ENCODE data around the gene SORT1. TPM values are rescaled to one million over a fixed set of nuclear protein-coding genes. Genes with fewer than 3 reads are reported as not detected.

SORT1 gene
- total RNA-seq, 4 donors from 2014 or later, result 66.6 to 142 (median 105) TPM

- Histone ChIP-seq H3K4me1 (peaks cover 5 to 48% (median 12%) of the 10 kb centered on the region in 3 donors), H3K36me3 (peaks cover 0 to 4% of the 10 kb centered on the region in 2 donors), H3K4me3 (peak within 1 kb of the TSS; percentile 73 to 90), H3K9me3 (no peaks in the 10 kb centered on the region), H3K27me3 (no peaks in the 10 kb centered on the region), H3K27ac (peak within 1 kb of the TSS; percentile 86 to 90 (median 88))
- ATAC-seq, result peak; percentile 99
- no CpG with 5 or more reads among the region's 50 CpGs for WGBS, 2 donors (ENCODE audit: low coverage in 1 of 2)
- TF ChIP-seq POLR2A (IDR thresholded peaks at IDR 0.05) (peak; percentile 50 to 70), POLR2AphosphoS5 (IDR thresholded peaks at IDR 0.05) (peak; percentile 64), EP300 (IDR thresholded peaks at IDR 0.05) (no peak), CTCF (IDR thresholded peaks at IDR 0.05) (no peak)
Observed at GRCh38 chr1:109426281-109427170, 28.8 kb upstream of the SORT1 start, which contains the start of gene PSMA5. TSS of gene PSMA5 (minus strand) at chr1:109426448. CDS start at chr1:109426330, 118 bp downstream.

GRCh38 chr1:109425391-109426280 is 27.9 kb upstream of the SORT1 start:
- Histone ChIP-seq H3K9me3 (no peaks in the 10 kb centered on the region), H3K4me3 (peak overlapping the region; percentile 73 to 90), H3K36me3 (peaks cover 0 to 12% of the 10 kb centered on the region in 2 donors), H3K4me1 (peaks cover 5 to 48% (median 12%) of the 10 kb centered on the region in 3 donors), H3K27me3 (no peaks in the 10 kb centered on the region), H3K27ac (peak overlapping the region; percentile 51 to 90 (median 88))
- peak; percentile 21 for ATAC-seq
- TF ChIP-seq CTCF (IDR thresholded peaks at IDR 0.05) (no peak), POLR2AphosphoS5 (IDR thresholded peaks at IDR 0.05) (no peak), EP300 (IDR thresholded peaks at IDR 0.05) (no peak), POLR2A (IDR thresholded peaks at IDR 0.05) (no peak)
- 1% methylated on average over 9 to 12 of the region's 32 CpGs for WGBS, 2 donors (ENCODE audit: low coverage in 1 of 2)

- Histone ChIP-seq H3K27ac (no peak overlapping the region), H3K36me3 (peaks cover 0 to 34% of the 10 kb centered on the region in 2 donors), H3K4me3 (no peak overlapping the region), H3K4me1 (peaks cover 5 to 46% (median 12%) of the 10 kb centered on the region in 3 donors), H3K27me3 (no peaks in the 10 kb centered on the region), H3K9me3 (no peaks in the 10 kb centered on the region)
- TF ChIP-seq CTCF (IDR thresholded peaks at IDR 0.05) (no peak), POLR2A (IDR thresholded peaks at IDR 0.05) (no peak), EP300 (IDR thresholded peaks at IDR 0.05) (no peak), POLR2AphosphoS5 (IDR thresholded peaks at IDR 0.05) (no peak)
- 38 to 66% methylated on average over 2 of the region's 2 CpGs for WGBS, 2 donors (ENCODE audit: low coverage in 1 of 2)
- no peak for ATAC-seq
Observed at GRCh38 chr1:109423498-109423897, 25.8 kb upstream of the SORT1 start.

GRCh38 chr1:109412551-109412950 is 14.8 kb upstream of the SORT1 start:
- ATAC-seq, result no peak
- Histone ChIP-seq H3K4me1 (peaks cover 0 to 18% (median 0%) of the 10 kb centered on the region in 3 donors), H3K36me3 (peaks cover 19 to 95% of the 10 kb centered on the region in 2 donors), H3K27me3 (no peaks in the 10 kb centered on the region), H3K4me3 (no peak overlapping the region), H3K27ac (no peak overlapping the region), H3K9me3 (no peaks in the 10 kb centered on the region)
- no peak for TF ChIP-seq POLR2A (IDR thresholded peaks at IDR 0.05)
- no peak for TF ChIP-seq POLR2AphosphoS5 (IDR thresholded peaks at IDR 0.05)
- no peak for TF ChIP-seq EP300 (IDR thresholded peaks at IDR 0.05)
- no peak for TF ChIP-seq CTCF (IDR thresholded peaks at IDR 0.05)
- WGBS, 2 donors (ENCODE audit: low coverage in 1 of 2), result 56 to 80% methylated on average over 2 of the region's 2 CpGs
